Neuronal stem cell (in vitro differentiated cells): ENCODE measurements around the gene HEXD.

Experiments used
- DNase-seq: peaks from one replicate; pipeline ENCODE4 v3.0.0-alpha.2; 2013; ENCODE audit warnings: low spot score
- H2AFZ ChIP-seq: one replicate; pipeline ENCODE4 v1.6.1; 2013; ENCODE audit warnings: mild to moderate bottlenecking, low read length, inconsistent platforms
- H2AK5ac ChIP-seq: 2 replicates; pipeline ENCODE4 v1.6.1; 2013; ENCODE audit warnings: low read depth, mild to moderate bottlenecking, inconsistent platforms, low read length, moderate library complexity, mixed read lengths
- H2BK120ac ChIP-seq: 2 replicates; pipeline ENCODE4 v1.6.1; 2013; ENCODE audit warnings: low read depth, mild to moderate bottlenecking, inconsistent platforms, low read length, moderate library complexity, mixed read lengths
- H2BK12ac ChIP-seq: one replicate; pipeline ENCODE4 v1.6.1; 2013; ENCODE audit warnings: low read length, inconsistent platforms
- H2BK15ac ChIP-seq: 2 replicates; pipeline ENCODE4 v1.6.1; 2013; ENCODE audit warnings: mild to moderate bottlenecking, low read length, inconsistent platforms, mixed read lengths
- H2BK5ac ChIP-seq: one replicate; pipeline ENCODE4 v1.6.1; 2013; ENCODE audit warnings: inconsistent platforms, mild to moderate bottlenecking, low read length, moderate library complexity
- H3K14ac ChIP-seq: one replicate; pipeline ENCODE4 v1.6.1; 2013; ENCODE audit warnings: low read length, inconsistent platforms
- H3K18ac ChIP-seq: 2 replicates; pipeline ENCODE4 v1.6.1; 2013; ENCODE audit warnings: low read length, inconsistent platforms
- H3K23ac ChIP-seq: 2 replicates; pipeline ENCODE4 v1.6.1; 2013; ENCODE audit warnings: low read depth, mild to moderate bottlenecking, mixed read lengths, low read length, inconsistent platforms; ENCODE audit not compliant: poor library complexity
- H3K27ac ChIP-seq: replicated peaks from 3 replicates; pipeline ENCODE4 v1.5.1; 2013; ENCODE audit warnings: low read length, inconsistent platforms
- H3K27me3 ChIP-seq, 3 experiments: 2 replicates each; pipeline ENCODE4 v1.6.1; 2013; ENCODE audit warnings: low read length in 3 of 3, mild to moderate bottlenecking in 2 of 3, inconsistent platforms in 1 of 3, low read depth in 1 of 3, mixed read lengths in 1 of 3, moderate library complexity in 1 of 3; ENCODE audit not compliant: control insufficient read depth in 3 of 3, insufficient read depth in 3 of 3
- H3K36me3 ChIP-seq, 2 donors: replicated peaks in 1 of 2; 2 replicates each; pipeline ENCODE4 v1.6.1; 2013; ENCODE audit warnings: low read length in 2 of 2; ENCODE audit not compliant: control insufficient read depth in 2 of 2, insufficient read depth in 2 of 2
- H3K4ac ChIP-seq: 2 replicates; pipeline ENCODE4 v1.6.1; 2013; ENCODE audit warnings: inconsistent platforms, mild to moderate bottlenecking, low read length, moderate library complexity
- H3K4me1 ChIP-seq, 2 donors: 1 replicate in 1 of 2; 2 replicates in 1 of 2; pipeline ENCODE4 v1.6.1; 2013; ENCODE audit warnings: low read length in 2 of 2, low read depth in 1 of 2; ENCODE audit not compliant: control insufficient read depth in 2 of 2, insufficient read depth in 1 of 2
- H3K4me2 ChIP-seq: one replicate; pipeline ENCODE4 v1.6.1; 2013; ENCODE audit warnings: mild to moderate bottlenecking, low read length, inconsistent platforms; ENCODE audit not compliant: insufficient read depth, poor library complexity, severe bottlenecking
- H3K4me3 ChIP-seq, 2 donors: 2 replicates each; pipeline ENCODE4 v1.5.1; 2013; ENCODE audit warnings: low read length in 2 of 2, mild to moderate bottlenecking in 2 of 2, inconsistent platforms in 1 of 2, moderate library complexity in 1 of 2
- H3K79me1 ChIP-seq: one replicate; pipeline ENCODE4 v1.6.1; 2013; ENCODE audit warnings: low read depth, mild to moderate bottlenecking, inconsistent platforms, low read length, moderate library complexity
- H3K9ac ChIP-seq: one replicate; pipeline ENCODE4 v1.6.1; 2013; ENCODE audit warnings: mild to moderate bottlenecking, low read depth, low read length, inconsistent platforms; ENCODE audit not compliant: poor library complexity
- H3K9me3 ChIP-seq, 2 donors: replicated peaks in 1 of 2; 2 replicates each; pipeline versions ENCODE3 to v1.6.1; 2013; ENCODE audit warnings: low read length in 2 of 2, mild to moderate bottlenecking in 2 of 2, inconsistent platforms in 1 of 2, low read depth in 1 of 2, mixed read lengths in 1 of 2, moderate library complexity in 1 of 2; ENCODE audit not compliant: control insufficient read depth in 2 of 2, insufficient read depth in 1 of 2
- H4K8ac ChIP-seq: one replicate; pipeline ENCODE4 v1.6.1; 2013; ENCODE audit warnings: low read depth, mild to moderate bottlenecking, inconsistent platforms, low read length, moderate library complexity
- H4K91ac ChIP-seq: one replicate; pipeline ENCODE4 v1.6.1; 2013; ENCODE audit warnings: low read length, low read depth, mild to moderate bottlenecking, inconsistent platforms; ENCODE audit not compliant: poor library complexity
- WGBS, 2 donors: extraction: QIAGEN DNeasy Blood & Tissue Kit; methylation state at CpG; one replicate each; pipeline ENCODE4 v1.1.7; 2013; ENCODE audit warnings: missing lambda C conversion rate in 2 of 2, mixed read lengths in 1 of 2; ENCODE audit not compliant: insufficient read length in 2 of 2, insufficient replicate concordance in 1 of 2; ENCODE audit errors: extremely low coverage in 2 of 2; 5-methylcytosine and 5-hydroxymethylcytosine counted together

HEXD gene

GRCh38 chr17:82399601-82400101 lies 18.5 kb upstream of the HEXD start:
- Histone ChIP-seq H4K8ac (peak overlapping the region; percentile 48), H2AK5ac (no peak overlapping the region), H2BK120ac (no peak overlapping the region), H3K4me3 (no peak overlapping the region), H3K4ac (no peak overlapping the region), H3K4me1 (no peaks in the 10 kb centered on the region), H3K23ac (peak overlapping the region; percentile 31), H3K18ac (no peak overlapping the region), H3K36me3 (peaks cover 14 to 48% of the 10 kb centered on the region in 2 donors), H3K79me1 (peaks cover 10% of the 10 kb centered on the region), H2BK12ac (no peak overlapping the region), H3K27ac (no peak overlapping the region), H3K4me2 (no peak overlapping the region), H3K9me3 (no peaks in the 10 kb centered on the region), H2BK15ac (no peak overlapping the region), H3K27me3 (no peaks in the 10 kb centered on the region), H2AFZ (no peak overlapping the region), H3K9ac (peak overlapping the region; percentile 3), H2BK5ac (no peak overlapping the region), H3K14ac (peak overlapping the region; percentile 6), H4K91ac (no peak overlapping the region)
- DNase-seq = no peak
- no CpG with 5 or more reads among the region's 18 CpGs for WGBS, 2 donors

- H3K27ac ChIP-seq = no peak overlapping the region
- H3K4ac ChIP-seq = no peak overlapping the region
- no peak overlapping the region for H3K14ac ChIP-seq
- H4K8ac ChIP-seq = no peak overlapping the region
- H2AK5ac ChIP-seq = no peak overlapping the region
- H3K4me3 ChIP-seq = no peak overlapping the region
- no CpG with 5 or more reads among the region's 7 CpGs for WGBS, 2 donors
- peak overlapping the region; percentile 31 for H3K23ac ChIP-seq
- no peak overlapping the region for H3K9ac ChIP-seq
- no peak overlapping the region for H2BK5ac ChIP-seq
- H2BK120ac ChIP-seq = no peak overlapping the region
- H3K18ac ChIP-seq = no peak overlapping the region
- no peak overlapping the region for H2BK15ac ChIP-seq
- no peaks in the 10 kb centered on the region for H3K4me1 ChIP-seq
- no peak for DNase-seq
- peaks cover 10% of the 10 kb centered on the region for H3K79me1 ChIP-seq
- H2BK12ac ChIP-seq = no peak overlapping the region
- H3K27me3 ChIP-seq = no peaks in the 10 kb centered on the region
- no peak overlapping the region for H3K4me2 ChIP-seq
- H3K9me3 ChIP-seq = no peaks in the 10 kb centered on the region
- H4K91ac ChIP-seq = no peak overlapping the region
- no peak overlapping the region for H2AFZ ChIP-seq
- H3K36me3 ChIP-seq = peaks cover 14 to 51% of the 10 kb centered on the region in 2 donors
Observed at GRCh38 chr17:82400206-82400605, 17.9 kb upstream of the HEXD start.

- WGBS, 2 donors = no CpG with 5 or more reads among the region's 19 CpGs
Observed at GRCh38 chr17:82400830-82401229, 17.3 kb upstream of the HEXD start.

GRCh38 chr17:82402865-82403264 lies 15.3 kb upstream of the HEXD start:
- Histone ChIP-seq H4K8ac (no peak overlapping the region), H2AFZ (no peak overlapping the region), H3K27me3 (no peaks in the 10 kb centered on the region), H3K36me3 (peaks cover 18 to 55% of the 10 kb centered on the region in 2 donors), H3K18ac (no peak overlapping the region), H2AK5ac (no peak overlapping the region), H3K4me2 (no peak overlapping the region), H2BK12ac (no peak overlapping the region), H3K79me1 (peaks cover 11% of the 10 kb centered on the region), H3K9me3 (no peaks in the 10 kb centered on the region), H2BK120ac (no peak overlapping the region), H3K4me1 (no peaks in the 10 kb centered on the region), H3K27ac (no peak overlapping the region), H4K91ac (no peak overlapping the region), H2BK15ac (no peak overlapping the region), H3K23ac (no peak overlapping the region), H3K4me3 (no peak overlapping the region), H3K4ac (no peak overlapping the region), H3K9ac (no peak overlapping the region), H2BK5ac (no peak overlapping the region), H3K14ac (no peak overlapping the region)
- DNase-seq = no peak
- no CpG with 5 or more reads among the region's 7 CpGs for WGBS, 2 donors

More at GRCh38 chr17:82400830-82401229, 17.3 kb upstream of the HEXD start:
- no peak overlapping the region for H3K4ac ChIP-seq
- no peaks in the 10 kb centered on the region for H3K4me1 ChIP-seq
- no peak overlapping the region for H2BK120ac ChIP-seq
- no peak overlapping the region for H3K23ac ChIP-seq
- no peaks in the 10 kb centered on the region for H3K27me3 ChIP-seq
- no peak overlapping the region for H2BK12ac ChIP-seq
- H4K91ac ChIP-seq = no peak overlapping the region
- H3K4me2 ChIP-seq = no peak overlapping the region
- no peak for DNase-seq
- H3K36me3 ChIP-seq = peaks cover 14 to 53% of the 10 kb centered on the region in 2 donors
- H2AFZ ChIP-seq = no peak overlapping the region
- no peaks in the 10 kb centered on the region for H3K9me3 ChIP-seq
- H3K18ac ChIP-seq = no peak overlapping the region
- no peak overlapping the region for H2BK15ac ChIP-seq
- no peak overlapping the region for H3K9ac ChIP-seq
- no peak overlapping the region for H4K8ac ChIP-seq
- no peak overlapping the region for H3K4me3 ChIP-seq
- no peak overlapping the region for H3K27ac ChIP-seq
- H3K79me1 ChIP-seq = peaks cover 10% of the 10 kb centered on the region
- H3K14ac ChIP-seq = no peak overlapping the region
- H2BK5ac ChIP-seq = no peak overlapping the region
- no peak overlapping the region for H2AK5ac ChIP-seq
